ENCODE measurements around the gene KCNC3.

- TF ChIP-seq SUZ12 (IDR thresholded peaks at IDR 0.05; ENCODE audit: extremely low read depth, insufficient read depth, insufficient read length), result no peak
- no peak for TF ChIP-seq ZNF274 (IDR thresholded peaks at IDR 0.05; ENCODE audit: low read depth, low read length)
- no peak for TF ChIP-seq YY1 (IDR thresholded peaks at IDR 0.05; ENCODE audit: insufficient read depth, insufficient read length)
These were observed 6.0 kb downstream of the KCNC3 start for GRCh38 chr19:50322931-50323781.

All from NT2/D1 (cell line).